HFFc6 (cell line): ENCODE results near the gene PHYHD1. TPM values are rescaled to one million over a fixed set of nuclear protein-coding genes. Genes with fewer than 3 reads are reported as not detected.
A peak's percentile ranks its signal among the peaks of the same experiment; 100 is the strongest.

ENCODE experiments used
- DNase-seq: peaks from one replicate; pipeline ENCODE4 v3.0.0-alpha.2; 2018
- H3K27ac Mint-ChIP-seq: 2 replicates; pipeline ENCODE4 v1.8.0; 2020; ENCODE audit warnings: mild to moderate bottlenecking, mixed read lengths
- H3K27me3 Mint-ChIP-seq: 2 replicates; pipeline ENCODE4 v1.8.0; 2021; ENCODE audit warnings: mild to moderate bottlenecking, moderate library complexity, mixed read lengths; ENCODE audit not compliant: insufficient read depth
- H3K36me3 Mint-ChIP-seq: 2 replicates; pipeline ENCODE4 v1.8.0; 2021; ENCODE audit warnings: low read depth, mixed read lengths
- H3K4me1 Mint-ChIP-seq: 2 replicates; pipeline ENCODE4 v1.8.0; 2020; ENCODE audit warnings: low read depth, mixed read lengths
- H3K4me3 Mint-ChIP-seq: 2 replicates; pipeline ENCODE4 v1.8.0; 2020; ENCODE audit warnings: mild to moderate bottlenecking, moderate library complexity, mixed read lengths
- H3K9me3 Mint-ChIP-seq: 2 replicates; pipeline ENCODE4 v1.8.0; 2020; ENCODE audit warnings: mild to moderate bottlenecking, mixed read lengths
- total RNA-seq, 6 experiments: library from RNA; stranded (reverse); fragmentation: NEBNext Ultra II Directional; extraction: Animal tissue kit (Norgen Biotek cat#: 25700); gene quantifications; 2 replicates in 1 of 6; 3 replicates in 5 of 6; pipeline ENCODE4 v1.2.3, GENCODE V29; 2021
- TF ChIP-seq, protein P1 (sequence below): fragments of 200-600 bp; sonication (generic); IDR thresholded peaks from 2 replicates; pipeline ENCODE4 v1.5.0; 2021; ENCODE audit warnings: antibody characterized with exemption, mild to moderate bottlenecking

Gene PHYHD1
- total RNA-seq, 6 experiments from 2014 or later = 6.8 to 13.9 (median 10.0) TPM

DNA sequence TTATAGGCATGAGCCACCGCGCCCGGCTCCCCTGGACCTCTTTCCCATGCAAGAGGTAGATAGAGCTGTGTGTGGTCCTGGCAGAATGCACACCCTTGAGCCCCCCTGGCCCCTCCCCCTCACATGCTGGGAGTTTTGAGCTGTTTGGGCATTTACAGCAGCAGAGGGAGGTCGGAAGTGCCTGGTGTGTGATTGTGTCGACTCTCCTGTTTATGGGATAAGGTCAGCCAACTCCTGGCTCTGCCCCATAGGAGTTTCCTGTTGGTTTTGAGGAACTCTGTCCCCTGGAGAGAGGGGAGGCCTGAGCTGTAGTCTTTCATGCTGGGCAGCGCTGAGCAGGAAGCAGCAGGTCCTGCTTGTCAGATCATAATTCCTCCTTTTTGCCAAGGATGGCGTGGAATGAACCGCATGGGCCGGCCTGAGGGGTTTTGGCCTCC lies 32.9 kb upstream of the PHYHD1 start:
- TF ChIP-seq, protein P1, sequence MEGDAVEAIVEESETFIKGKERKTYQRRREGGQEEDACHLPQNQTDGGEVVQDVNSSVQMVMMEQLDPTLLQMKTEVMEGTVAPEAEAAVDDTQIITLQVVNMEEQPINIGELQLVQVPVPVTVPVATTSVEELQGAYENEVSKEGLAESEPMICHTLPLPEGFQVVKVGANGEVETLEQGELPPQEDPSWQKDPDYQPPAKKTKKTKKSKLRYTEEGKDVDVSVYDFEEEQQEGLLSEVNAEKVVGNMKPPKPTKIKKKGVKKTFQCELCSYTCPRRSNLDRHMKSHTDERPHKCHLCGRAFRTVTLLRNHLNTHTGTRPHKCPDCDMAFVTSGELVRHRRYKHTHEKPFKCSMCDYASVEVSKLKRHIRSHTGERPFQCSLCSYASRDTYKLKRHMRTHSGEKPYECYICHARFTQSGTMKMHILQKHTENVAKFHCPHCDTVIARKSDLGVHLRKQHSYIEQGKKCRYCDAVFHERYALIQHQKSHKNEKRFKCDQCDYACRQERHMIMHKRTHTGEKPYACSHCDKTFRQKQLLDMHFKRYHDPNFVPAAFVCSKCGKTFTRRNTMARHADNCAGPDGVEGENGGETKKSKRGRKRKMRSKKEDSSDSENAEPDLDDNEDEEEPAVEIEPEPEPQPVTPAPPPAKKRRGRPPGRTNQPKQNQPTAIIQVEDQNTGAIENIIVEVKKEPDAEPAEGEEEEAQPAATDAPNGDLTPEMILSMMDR = no peak
- H3K36me3 Mint-ChIP-seq = peaks cover 35% of the 10 kb centered on the region
- peaks cover 71% of the 10 kb centered on the region for H3K4me1 Mint-ChIP-seq
- H3K27me3 Mint-ChIP-seq = no peaks in the 10 kb centered on the region; the same call in 1 of the 2 replicates
- no peaks in the 10 kb centered on the region for H3K9me3 Mint-ChIP-seq
- peak overlapping the region; percentile 16; the same call in 1 of the 2 replicates for H3K27ac Mint-ChIP-seq
- H3K4me3 Mint-ChIP-seq = no peak overlapping the region
- no peak for DNase-seq

DNA sequence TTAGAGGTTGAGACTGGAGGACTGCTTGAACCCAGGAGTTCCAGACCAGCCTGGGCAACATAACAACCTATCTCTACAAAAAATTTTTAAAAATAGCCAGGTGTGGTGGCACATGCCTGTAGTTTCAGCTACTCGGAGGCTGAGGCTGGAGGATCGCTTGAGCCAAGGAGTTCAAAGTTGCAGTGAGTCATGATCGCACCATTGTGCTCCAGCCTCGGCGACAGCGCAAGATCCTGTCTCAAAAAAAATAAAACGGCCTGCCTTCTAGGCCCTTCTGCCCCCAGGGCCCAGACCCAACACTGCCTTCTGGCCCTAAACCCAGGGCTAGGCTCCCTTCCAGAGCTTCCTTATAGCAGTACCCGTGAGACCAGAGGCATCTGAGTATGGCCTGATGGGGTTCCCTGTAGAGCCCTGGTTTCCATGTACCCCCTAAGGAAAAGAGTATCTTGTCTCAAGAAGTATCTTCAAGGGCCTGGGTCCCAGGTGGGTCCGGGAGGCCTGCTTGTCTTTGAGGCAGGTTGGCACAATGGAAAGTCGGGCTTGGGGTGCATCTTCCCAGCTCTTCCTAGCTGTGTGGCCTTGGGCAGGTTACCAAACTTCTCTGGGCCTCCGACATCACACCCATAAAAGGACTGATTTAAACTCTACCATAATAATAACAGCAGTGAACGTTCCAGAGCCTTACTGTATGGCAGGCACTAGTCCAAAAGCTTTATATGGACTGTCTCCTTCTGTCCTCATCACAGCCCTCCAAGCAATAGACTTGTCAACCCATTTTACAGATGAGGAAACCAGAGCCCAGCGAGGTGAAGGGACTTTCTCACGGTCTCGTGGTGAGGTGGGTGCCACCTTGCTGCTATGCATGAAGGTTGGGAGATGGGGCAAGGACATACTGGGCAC lies 29.2 kb upstream of the PHYHD1 start:
- Mint-ChIP-seq H3K4me1 (peaks cover 46% of the 10 kb centered on the region), H3K4me3 (no peak overlapping the region), H3K36me3 (peaks cover 20% of the 10 kb centered on the region), H3K9me3 (no peaks in the 10 kb centered on the region), H3K27ac (no peak overlapping the region; the same call in 1 of the 2 replicates), H3K27me3 (no peaks in the 10 kb centered on the region; the same call in none of the 2 replicates)
- no peak for DNase-seq
- TF ChIP-seq, protein P1 = no peak

DNA sequence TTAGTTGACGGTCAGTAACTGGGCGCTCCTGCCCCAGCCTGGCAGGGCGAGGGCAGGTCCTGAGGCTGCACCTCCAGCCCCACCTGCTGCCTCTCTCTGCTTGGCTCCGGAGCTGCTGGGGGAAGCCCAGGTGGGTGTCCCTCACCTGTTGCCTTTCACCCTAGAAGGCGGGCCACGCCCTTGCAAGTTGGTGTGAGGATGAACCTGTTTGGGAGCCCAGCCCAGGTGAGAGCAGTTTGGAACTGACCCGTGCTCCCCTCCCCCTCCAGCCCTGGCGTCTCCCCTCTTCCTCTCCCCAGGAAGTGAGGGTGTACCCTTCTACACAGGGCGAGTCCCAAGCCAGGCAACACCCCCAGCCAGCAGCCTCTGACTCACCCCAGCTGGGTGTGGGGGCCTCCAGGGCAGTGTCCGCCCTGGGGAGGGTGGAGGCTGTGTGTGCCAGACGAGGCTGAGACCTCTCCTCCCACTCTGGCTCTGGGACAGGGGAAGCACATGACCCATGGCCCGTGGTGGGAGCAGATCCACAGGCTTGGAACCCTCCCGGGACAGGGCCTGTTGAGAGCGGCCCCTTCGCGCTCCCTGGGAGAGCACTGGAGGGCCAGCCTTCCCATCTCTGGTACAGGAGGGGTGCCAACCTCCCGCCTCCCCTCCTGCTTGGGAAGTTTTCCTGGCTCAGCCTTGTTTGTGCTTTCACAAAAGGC lies 28.4 kb upstream of the PHYHD1 start:
- Mint-ChIP-seq H3K27me3 (no peaks in the 10 kb centered on the region; the same call in none of the 2 replicates), H3K27ac (peak overlapping the region; percentile 78), H3K9me3 (no peaks in the 10 kb centered on the region), H3K4me1 (peaks cover 40% of the 10 kb centered on the region), H3K36me3 (peaks cover 20% of the 10 kb centered on the region), H3K4me3 (no peak overlapping the region)
- TF ChIP-seq, protein P1 = no peak
- DNase-seq = peak; percentile 74

DNA sequence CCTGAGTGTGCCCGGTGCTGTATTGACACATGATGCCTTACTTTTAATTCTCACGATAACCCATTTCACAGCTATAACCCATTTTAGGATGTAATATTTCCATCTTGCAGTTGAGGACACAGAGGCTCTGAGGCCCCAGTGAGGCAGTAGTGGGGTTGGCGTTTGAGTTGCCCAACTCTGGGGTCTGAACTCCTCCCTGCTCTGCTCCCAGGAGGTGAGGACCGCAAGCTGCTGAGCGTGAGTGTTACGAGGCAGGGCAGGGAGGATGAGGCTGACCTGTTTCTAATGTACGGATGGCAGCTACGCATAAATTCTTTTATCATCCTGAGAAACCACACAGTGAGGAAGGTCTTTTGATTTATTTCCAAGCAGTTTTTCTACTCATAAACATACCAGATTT lies 27.4 kb upstream of the PHYHD1 start:
- DNase-seq = no peak
- H3K27ac Mint-ChIP-seq = peak overlapping the region; percentile 78
- H3K36me3 Mint-ChIP-seq = peaks cover 19% of the 10 kb centered on the region
- H3K4me3 Mint-ChIP-seq = no peak overlapping the region
- TF ChIP-seq, protein P1 = no peak
- no peaks in the 10 kb centered on the region; the same call in none of the 2 replicates for H3K27me3 Mint-ChIP-seq
- H3K4me1 Mint-ChIP-seq = peaks cover 30% of the 10 kb centered on the region
- H3K9me3 Mint-ChIP-seq = no peaks in the 10 kb centered on the region

DNA sequence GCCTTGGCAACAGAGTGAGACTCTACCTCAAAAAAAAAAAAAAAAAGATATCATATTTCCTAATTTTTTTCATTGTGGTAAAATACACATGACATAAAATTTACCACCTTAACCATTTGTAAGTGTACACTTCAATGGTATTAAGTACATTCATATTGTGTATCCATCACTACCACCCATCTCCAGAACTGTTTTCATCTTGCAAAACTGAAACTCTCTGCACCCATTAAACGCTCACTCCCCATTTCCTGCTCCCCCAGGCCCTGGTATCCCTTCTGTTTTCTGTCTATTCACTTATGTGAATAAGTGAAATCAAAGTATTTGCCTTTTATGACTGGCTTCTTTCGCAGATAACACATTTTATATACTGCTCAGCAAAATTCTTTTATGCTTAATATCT lies 26.0 kb upstream of the PHYHD1 start:
- H3K4me3 Mint-ChIP-seq = no peak overlapping the region
- no peak for DNase-seq
- H3K27me3 Mint-ChIP-seq = no peaks in the 10 kb centered on the region; the same call in none of the 2 replicates
- TF ChIP-seq, protein P1 = no peak
- H3K9me3 Mint-ChIP-seq = no peaks in the 10 kb centered on the region
- H3K4me1 Mint-ChIP-seq = peaks cover 30% of the 10 kb centered on the region
- H3K36me3 Mint-ChIP-seq = peaks cover 14% of the 10 kb centered on the region; the same call in 1 of the 2 replicates
- H3K27ac Mint-ChIP-seq = no peak overlapping the region
